Activated naive CD4-positive, alpha-beta T cell treated with anti-CD3 and anti-CD28 coated beads, Interleukin-2, amount 50 U/mL, for 24 hours (primary cell): ENCODE results near the gene HCFC1R1.

Experiments used
- H3K27ac Mint-ChIP-seq: one replicate; pipeline ENCODE4 v1.8.0; 2021; ENCODE audit warnings: mild to moderate bottlenecking, mixed read lengths
- H3K27me3 Mint-ChIP-seq: one replicate; pipeline ENCODE4 v1.8.0; 2021; ENCODE audit warnings: mixed read lengths
- H3K36me3 Mint-ChIP-seq: one replicate; pipeline ENCODE4 v1.8.0; 2021; ENCODE audit warnings: mixed read lengths
- H3K4me1 Mint-ChIP-seq: one replicate; pipeline ENCODE4 v1.8.0; 2021; ENCODE audit warnings: mixed read lengths
- H3K4me3 Mint-ChIP-seq: one replicate; pipeline ENCODE4 v1.8.0; 2021; ENCODE audit warnings: mild to moderate bottlenecking, mixed read lengths
- H3K9me3 Mint-ChIP-seq: one replicate; pipeline ENCODE4 v1.8.0; 2021; ENCODE audit warnings: mixed read lengths

HCFC1R1 gene

DNA sequence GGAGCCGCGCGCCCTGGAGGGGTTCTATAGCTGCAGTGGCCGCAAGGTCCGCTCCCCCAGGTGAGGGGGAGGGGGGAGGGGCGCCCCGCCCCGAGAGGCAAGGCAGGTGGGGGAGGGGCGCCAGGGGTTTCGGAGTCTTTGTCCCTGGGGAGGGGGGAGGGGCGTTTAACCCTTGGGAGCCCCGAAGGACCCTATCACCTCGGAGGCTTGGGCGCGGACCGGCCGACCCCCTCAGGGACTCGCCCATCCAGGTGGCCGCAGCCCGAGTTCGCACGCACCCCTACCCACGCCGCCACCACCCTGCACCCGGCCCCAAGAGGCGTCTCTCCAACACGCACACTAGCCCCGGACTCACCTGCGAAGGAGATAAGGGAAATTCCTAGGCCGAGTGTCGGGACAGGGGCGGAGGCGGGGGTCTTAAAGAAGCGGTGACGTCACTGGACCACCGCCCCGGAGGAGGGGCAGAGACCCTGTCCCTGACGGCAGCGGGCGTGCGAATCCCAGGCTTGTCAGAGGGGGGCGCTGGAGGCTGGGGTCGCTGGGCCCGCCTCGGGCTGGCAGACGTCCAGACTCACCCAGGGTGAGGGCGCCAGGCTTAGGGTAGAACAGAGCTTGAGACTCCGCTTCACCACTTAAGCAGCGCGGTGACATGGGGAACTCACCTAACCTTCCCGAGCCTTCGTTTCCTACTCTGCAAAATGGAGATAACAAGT lies 5.8 kb downstream of the HCFC1R1 start, which contains the start of gene CLDN6:
Gene CLDN6, minus strand, starts transcription at position 390 of the 713 bp plus-strand sequence. CDS start 2,162 bp downstream, outside the sequence.
- no peaks in the 10 kb centered on the region for H3K9me3 Mint-ChIP-seq
- H3K36me3 Mint-ChIP-seq, result no peaks in the 10 kb centered on the region
- H3K27ac Mint-ChIP-seq, result no peak within 1 kb of the TSS
- H3K4me1 Mint-ChIP-seq, result peaks cover 31% of the 10 kb centered on the region
- peaks cover 2% of the 10 kb centered on the region for H3K27me3 Mint-ChIP-seq
- peak within 1 kb of the TSS; percentile 19 for H3K4me3 Mint-ChIP-seq

DNA sequence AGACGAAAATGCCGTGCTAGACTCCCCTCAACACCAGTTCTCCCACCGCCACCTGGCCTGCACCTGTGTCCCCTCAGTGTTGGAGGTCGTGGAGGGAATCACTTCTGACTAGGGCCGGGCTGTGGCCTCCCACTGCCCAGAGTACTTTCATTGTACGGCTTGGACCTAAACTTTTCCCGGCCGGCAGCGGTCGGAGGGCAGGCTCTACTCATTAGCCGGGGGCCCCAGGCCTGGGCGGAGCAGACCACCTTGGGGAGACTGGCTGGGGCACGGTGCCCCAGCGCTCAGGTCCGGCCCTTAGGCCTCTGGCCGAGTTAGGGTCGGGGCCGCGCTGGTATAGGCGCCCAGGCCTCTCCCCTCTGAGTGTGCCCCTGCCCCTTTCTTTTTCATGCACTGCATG lies 6.4 kb downstream of the HCFC1R1 start:
- Mint-ChIP-seq H3K9me3 (no peaks in the 10 kb centered on the region), H3K36me3 (no peaks in the 10 kb centered on the region), H3K4me3 (no peak overlapping the region), H3K27me3 (peaks cover 2% of the 10 kb centered on the region), H3K4me1 (peaks cover 25% of the 10 kb centered on the region), H3K27ac (no peak overlapping the region)

DNA sequence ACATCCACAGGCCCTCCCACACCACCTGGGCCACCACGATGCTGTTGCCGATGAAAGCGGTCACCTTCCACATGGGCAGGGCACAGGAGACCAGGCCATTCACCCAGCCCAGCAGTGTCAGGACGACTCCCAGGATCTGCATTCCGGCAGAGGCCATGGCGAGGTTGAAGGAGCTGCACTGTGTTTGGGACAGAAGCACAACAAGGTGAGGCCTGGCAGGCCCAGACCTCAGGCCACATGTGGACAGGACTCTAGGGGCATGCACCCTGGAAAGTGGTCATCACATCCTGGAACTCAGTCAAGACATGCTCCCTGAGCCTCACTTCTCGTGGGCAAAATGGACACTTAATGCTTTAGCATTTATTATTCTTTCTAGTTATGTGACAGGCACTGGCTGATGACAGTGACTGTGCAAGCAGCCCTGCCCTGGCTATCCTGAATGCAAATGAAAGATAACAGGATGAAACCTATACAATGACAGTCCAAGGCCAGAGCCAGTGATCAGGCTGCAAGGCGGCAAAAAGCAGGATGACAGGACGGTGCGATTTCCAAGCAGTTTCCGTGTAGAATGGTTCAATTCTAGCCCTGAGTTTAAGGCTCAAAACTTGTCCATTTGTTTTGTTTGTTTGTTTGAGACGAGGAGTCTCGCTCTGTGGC lies 7.7 kb downstream of the HCFC1R1 start:
- no peaks in the 10 kb centered on the region for H3K9me3 Mint-ChIP-seq
- H3K4me3 Mint-ChIP-seq, result no peak overlapping the region
- no peak overlapping the region for H3K27ac Mint-ChIP-seq
- H3K4me1 Mint-ChIP-seq, result peaks cover 12% of the 10 kb centered on the region
- no peaks in the 10 kb centered on the region for H3K36me3 Mint-ChIP-seq
- H3K27me3 Mint-ChIP-seq, result peaks cover 2% of the 10 kb centered on the region

- Mint-ChIP-seq H3K27me3 (peaks cover 2% of the 10 kb centered on the region), H3K4me1 (peaks cover 7% of the 10 kb centered on the region), H3K9me3 (no peaks in the 10 kb centered on the region), H3K4me3 (no peak overlapping the region), H3K27ac (no peak overlapping the region), H3K36me3 (no peaks in the 10 kb centered on the region)
Observed at GRCh38 chr16:3014971-3015370, 8.8 kb downstream of the HCFC1R1 start.

DNA sequence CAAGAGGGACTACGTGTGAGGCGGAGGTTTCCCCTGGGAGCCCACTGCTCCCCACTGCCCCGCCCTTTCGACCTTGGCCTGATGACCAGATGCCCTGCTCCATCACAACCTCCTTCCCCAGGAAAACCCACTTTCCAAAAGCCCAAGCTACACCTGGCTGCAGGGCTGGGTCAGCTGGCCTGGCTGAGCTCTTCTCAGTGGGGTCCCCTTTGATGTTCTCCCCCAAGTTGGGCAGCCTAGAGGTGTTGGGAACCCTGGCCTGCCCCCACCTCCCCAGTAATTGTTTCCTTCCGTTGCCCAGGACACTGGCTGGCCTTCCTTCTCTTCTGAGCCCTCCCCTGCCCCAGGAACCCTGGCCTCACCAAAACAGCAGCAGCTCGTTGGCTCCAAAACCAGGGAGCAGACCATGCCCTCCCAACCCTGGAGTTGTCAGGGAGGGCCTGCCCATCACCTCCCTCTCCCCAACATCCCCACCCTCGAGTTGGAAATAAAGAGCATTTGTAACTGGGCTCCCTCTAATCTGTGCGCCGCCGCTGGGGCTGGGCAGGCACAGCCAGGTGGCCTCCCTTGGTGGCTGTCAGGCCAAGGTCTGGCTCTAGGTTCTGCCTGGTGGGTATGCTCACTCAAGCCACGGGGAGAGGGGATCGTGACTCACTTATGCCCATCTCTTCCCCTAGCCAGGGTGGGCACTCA lies 9.6 kb downstream of the HCFC1R1 start:
- H3K4me3 Mint-ChIP-seq, result no peak overlapping the region
- peaks cover 2% of the 10 kb centered on the region for H3K27me3 Mint-ChIP-seq
- H3K36me3 Mint-ChIP-seq, result no peaks in the 10 kb centered on the region
- H3K4me1 Mint-ChIP-seq, result no peaks in the 10 kb centered on the region
- H3K27ac Mint-ChIP-seq, result no peak overlapping the region
- H3K9me3 Mint-ChIP-seq, result no peaks in the 10 kb centered on the region

DNA sequence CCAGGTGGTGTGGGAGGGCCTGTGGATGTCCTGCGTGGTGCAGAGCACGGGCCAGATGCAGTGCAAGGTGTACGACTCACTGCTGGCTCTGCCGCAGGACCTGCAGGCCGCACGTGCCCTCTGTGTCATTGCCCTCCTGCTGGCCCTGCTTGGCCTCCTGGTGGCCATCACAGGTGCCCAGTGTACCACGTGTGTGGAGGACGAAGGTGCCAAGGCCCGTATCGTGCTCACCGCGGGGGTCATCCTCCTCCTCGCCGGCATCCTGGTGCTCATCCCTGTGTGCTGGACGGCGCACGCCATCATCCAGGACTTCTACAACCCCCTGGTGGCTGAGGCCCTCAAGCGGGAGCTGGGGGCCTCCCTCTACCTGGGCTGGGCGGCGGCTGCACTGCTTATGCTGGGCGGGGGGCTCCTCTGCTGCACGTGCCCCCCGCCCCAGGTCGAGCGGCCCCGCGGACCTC lies 10.2 kb downstream of the HCFC1R1 start:
- Mint-ChIP-seq H3K27me3 (peaks cover 2% of the 10 kb centered on the region), H3K9me3 (no peaks in the 10 kb centered on the region), H3K4me1 (peaks cover 4% of the 10 kb centered on the region), H3K36me3 (no peaks in the 10 kb centered on the region), H3K27ac (no peak overlapping the region), H3K4me3 (no peak overlapping the region)

GRCh38 chr16:3012828-3013420 lies 10.8 kb downstream of the HCFC1R1 start, which contains the start of gene CLDN9:
CLDN9 (plus strand) TSS chr16:3012923; CDS start chr16:3013363, 440 bp downstream.
- H3K36me3 Mint-ChIP-seq, result no peaks in the 10 kb centered on the region
- peaks cover 10% of the 10 kb centered on the region for H3K4me1 Mint-ChIP-seq
- H3K9me3 Mint-ChIP-seq, result no peaks in the 10 kb centered on the region
- H3K27ac Mint-ChIP-seq, result no peak within 1 kb of the TSS
- no peak within 1 kb of the TSS for H3K4me3 Mint-ChIP-seq
- H3K27me3 Mint-ChIP-seq, result peaks cover 2% of the 10 kb centered on the region

- H3K4me1 Mint-ChIP-seq, result peaks cover 16% of the 10 kb centered on the region
- no peak overlapping the region for H3K4me3 Mint-ChIP-seq
- no peaks in the 10 kb centered on the region for H3K36me3 Mint-ChIP-seq
- peaks cover 2% of the 10 kb centered on the region for H3K27me3 Mint-ChIP-seq
- H3K9me3 Mint-ChIP-seq, result no peaks in the 10 kb centered on the region
- H3K27ac Mint-ChIP-seq, result no peak overlapping the region
Observed at GRCh38 chr16:3012246-3012645, 11.5 kb downstream of the HCFC1R1 start.

DNA sequence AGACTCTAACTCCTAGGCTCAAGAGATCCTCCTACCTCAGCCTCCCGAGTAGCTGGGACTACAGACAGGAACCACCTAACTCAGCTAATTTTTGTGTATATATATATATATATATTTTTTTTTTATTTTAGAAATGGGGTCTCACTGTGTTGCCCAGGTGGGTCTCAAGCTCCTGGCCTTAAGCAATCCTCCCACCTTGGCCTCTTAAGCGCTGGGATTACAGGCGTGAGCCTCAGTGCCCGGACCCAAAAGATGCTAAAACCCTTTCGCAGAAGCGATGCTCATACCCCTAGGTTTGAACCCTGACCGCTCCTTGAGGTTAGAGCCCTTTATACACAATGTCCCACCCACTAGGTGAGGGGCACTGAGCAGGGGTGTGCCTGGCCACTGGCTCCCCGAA lies 13.2 kb downstream of the HCFC1R1 start:
- Mint-ChIP-seq H3K36me3 (no peaks in the 10 kb centered on the region), H3K9me3 (no peaks in the 10 kb centered on the region), H3K27ac (no peak overlapping the region), H3K4me1 (peaks cover 24% of the 10 kb centered on the region), H3K4me3 (no peak overlapping the region), H3K27me3 (peaks cover 2% of the 10 kb centered on the region)

- no peak overlapping the region for H3K27ac Mint-ChIP-seq
- H3K9me3 Mint-ChIP-seq, result no peaks in the 10 kb centered on the region
Observed at GRCh38 chr16:3009568-3010390, 14.0 kb downstream of the HCFC1R1 start.

GRCh38 chr16:3008690-3009037 lies 15.1 kb downstream of the HCFC1R1 start:
- H3K27me3 Mint-ChIP-seq, result peaks cover 3% of the 10 kb centered on the region
- H3K36me3 Mint-ChIP-seq, result no peaks in the 10 kb centered on the region
- no peaks in the 10 kb centered on the region for H3K9me3 Mint-ChIP-seq
- peaks cover 24% of the 10 kb centered on the region for H3K4me1 Mint-ChIP-seq
- no peak overlapping the region for H3K4me3 Mint-ChIP-seq
- H3K27ac Mint-ChIP-seq, result no peak overlapping the region

More at GRCh38 chr16:3009568-3010390, 14.0 kb downstream of the HCFC1R1 start:
- Mint-ChIP-seq H3K27me3 (peaks cover 3% of the 10 kb centered on the region), H3K4me1 (peaks cover 24% of the 10 kb centered on the region), H3K36me3 (no peaks in the 10 kb centered on the region), H3K4me3 (no peak overlapping the region)

GRCh38 chr16:3007957-3008689 lies 15.6 kb downstream of the HCFC1R1 start:
- H3K9me3 Mint-ChIP-seq, result no peaks in the 10 kb centered on the region
- H3K27ac Mint-ChIP-seq, result peak overlapping the region; percentile 68
- H3K4me1 Mint-ChIP-seq, result peaks cover 24% of the 10 kb centered on the region
- H3K36me3 Mint-ChIP-seq, result no peaks in the 10 kb centered on the region
- peak overlapping the region; percentile 69 for H3K4me3 Mint-ChIP-seq
- peaks cover 3% of the 10 kb centered on the region for H3K27me3 Mint-ChIP-seq

- H3K27me3 Mint-ChIP-seq, result peaks cover 3% of the 10 kb centered on the region
- H3K9me3 Mint-ChIP-seq, result no peaks in the 10 kb centered on the region
- H3K36me3 Mint-ChIP-seq, result no peaks in the 10 kb centered on the region
- H3K27ac Mint-ChIP-seq, result no peak overlapping the region
- H3K4me3 Mint-ChIP-seq, result peak overlapping the region; percentile 69
- H3K4me1 Mint-ChIP-seq, result peaks cover 24% of the 10 kb centered on the region
Observed at GRCh38 chr16:3007059-3007956, 16.4 kb downstream of the HCFC1R1 start.
